ENCODE measurements around the gene SEPTIN5.
"Not testable (repeated sequence)": the region's sequence is repeated elsewhere in the genome, so short reads cannot be mapped to it uniquely, and the experiment has no call there.

The SEPTIN5 gene

GRCh38 chr22:19693581-19693980 lies 20.7 kb upstream of the SEPTIN5 start:
- Histone ChIP-seq H3K4me3 (ENCODE audit: low read depth in 1 of 5, low read length in 5 of 5) (no peak overlapping the region), H3K4me1 (ENCODE audit: control insufficient read depth in 5 of 5, insufficient read depth in 5 of 5, low read length in 5 of 5) (peaks cover 0 to 19% (median 8%) of the 10 kb centered on the region in 5 donors)

GRCh38 chr22:19693981-19694670 lies 20.2 kb upstream of the SEPTIN5 start:
- H3K36me3 ChIP-seq (ENCODE audit: control insufficient read depth in 5 of 5, insufficient read depth in 5 of 5, low read length in 5 of 5), result no peaks in the 10 kb centered on the region
- no peak overlapping the region for H3K27ac ChIP-seq (ENCODE audit: low read depth, low read length)
- no peaks in the 10 kb centered on the region for H3K9me3 ChIP-seq (ENCODE audit: control insufficient read depth in 5 of 5, low read length in 5 of 5)
- H3K4me3 ChIP-seq (ENCODE audit: low read depth in 1 of 5, low read length in 5 of 5), result no peak overlapping the region
- peaks cover 0 to 14% (median 7%) of the 10 kb centered on the region in 5 donors for H3K27me3 ChIP-seq (ENCODE audit: control insufficient read depth in 5 of 5, insufficient read depth in 4 of 5, low read length in 5 of 5)
- H3K4me1 ChIP-seq (ENCODE audit: control insufficient read depth in 5 of 5, insufficient read depth in 5 of 5, low read length in 5 of 5), result peaks cover 0 to 18% (median 8%) of the 10 kb centered on the region in 5 donors
- H3K9ac ChIP-seq (ENCODE audit: low read length in 5 of 5), result no peak overlapping the region

More at GRCh38 chr22:19693581-19693980, 20.7 kb upstream of the SEPTIN5 start:
- no peaks in the 10 kb centered on the region for H3K36me3 ChIP-seq (ENCODE audit: control insufficient read depth in 5 of 5, insufficient read depth in 5 of 5, low read length in 5 of 5)
- H3K27me3 ChIP-seq (ENCODE audit: control insufficient read depth in 5 of 5, insufficient read depth in 4 of 5, low read length in 5 of 5), result peaks cover under 1 to 18% (median 10%) of the 10 kb centered on the region in 5 donors
- H3K9ac ChIP-seq (ENCODE audit: low read length in 5 of 5), result no peak overlapping the region
- H3K27ac ChIP-seq (ENCODE audit: low read depth, low read length), result no peak overlapping the region
- H3K9me3 ChIP-seq (ENCODE audit: control insufficient read depth in 5 of 5, low read length in 5 of 5), result no peaks in the 10 kb centered on the region

- Histone ChIP-seq H3K4me3 (ENCODE audit: low read depth in 1 of 5, low read length in 5 of 5) (no peak overlapping the region), H3K9me3 (ENCODE audit: control insufficient read depth in 5 of 5, low read length in 5 of 5) (no peaks in the 10 kb centered on the region), H3K36me3 (ENCODE audit: control insufficient read depth in 5 of 5, insufficient read depth in 5 of 5, low read length in 5 of 5) (no peaks in the 10 kb centered on the region), H3K27ac (ENCODE audit: low read depth, low read length) (no peak overlapping the region), H3K9ac (ENCODE audit: low read length in 5 of 5) (no peak overlapping the region), H3K27me3 (ENCODE audit: control insufficient read depth in 5 of 5, insufficient read depth in 4 of 5, low read length in 5 of 5) (peaks cover 0 to 12% (median 3%) of the 10 kb centered on the region in 5 donors), H3K4me1 (ENCODE audit: control insufficient read depth in 5 of 5, insufficient read depth in 5 of 5, low read length in 5 of 5) (peaks cover 0 to 18% (median 8%) of the 10 kb centered on the region in 5 donors)
Observed at GRCh38 chr22:19694696-19695095, 19.6 kb upstream of the SEPTIN5 start.

GRCh38 chr22:19696504-19697276 lies 17.6 kb upstream of the SEPTIN5 start:
- Histone ChIP-seq H3K27me3 (ENCODE audit: control insufficient read depth in 5 of 5, insufficient read depth in 4 of 5, low read length in 5 of 5) (peaks cover 0 to 3% (median 0%) of the 10 kb centered on the region in 5 donors), H3K4me1 (ENCODE audit: control insufficient read depth in 5 of 5, insufficient read depth in 5 of 5, low read length in 5 of 5) (peaks cover 0 to 5% (median 3%) of the 10 kb centered on the region in 5 donors), H3K9ac (ENCODE audit: low read length in 5 of 5) (no peak overlapping the region), H3K27ac (ENCODE audit: low read depth, low read length) (no peak overlapping the region), H3K4me3 (ENCODE audit: low read depth in 1 of 5, low read length in 5 of 5) (no peak overlapping the region), H3K36me3 (ENCODE audit: control insufficient read depth in 5 of 5, insufficient read depth in 5 of 5, low read length in 5 of 5) (no peaks in the 10 kb centered on the region), H3K9me3 (ENCODE audit: control insufficient read depth in 5 of 5, low read length in 5 of 5) (no peaks in the 10 kb centered on the region)

GRCh38 chr22:19697871-19698270 lies 16.4 kb upstream of the SEPTIN5 start:
- not testable (repeated sequence) for H3K9me3 ChIP-seq (ENCODE audit: control insufficient read depth in 5 of 5, low read length in 5 of 5)

GRCh38 chr22:19700790-19701419 lies 13.4 kb upstream of the SEPTIN5 start:
- Histone ChIP-seq H3K4me1 (ENCODE audit: control insufficient read depth in 5 of 5, insufficient read depth in 5 of 5, low read length in 5 of 5) (no peaks in the 10 kb centered on the region), H3K36me3 (ENCODE audit: control insufficient read depth in 5 of 5, insufficient read depth in 5 of 5, low read length in 5 of 5) (no peaks in the 10 kb centered on the region), H3K27ac (ENCODE audit: low read depth, low read length) (no peak overlapping the region), H3K27me3 (ENCODE audit: control insufficient read depth in 5 of 5, insufficient read depth in 4 of 5, low read length in 5 of 5) (peaks cover 3 to 14% (median 13%) of the 10 kb centered on the region in 5 donors), H3K9me3 (ENCODE audit: control insufficient read depth in 5 of 5, low read length in 5 of 5) (no peaks in the 10 kb centered on the region), H3K9ac (ENCODE audit: low read length in 5 of 5) (no peak overlapping the region), H3K4me3 (ENCODE audit: low read depth in 1 of 5, low read length in 5 of 5) (no peak overlapping the region)

More at GRCh38 chr22:19697871-19698270, 16.4 kb upstream of the SEPTIN5 start:
- H3K36me3 ChIP-seq (ENCODE audit: control insufficient read depth in 5 of 5, insufficient read depth in 5 of 5, low read length in 5 of 5); H3K27ac ChIP-seq (ENCODE audit: low read depth, low read length); H3K4me1 ChIP-seq (ENCODE audit: control insufficient read depth in 5 of 5, insufficient read depth in 5 of 5, low read length in 5 of 5); H3K9ac ChIP-seq (ENCODE audit: low read length in 5 of 5); H3K4me3 ChIP-seq (ENCODE audit: low read depth in 1 of 5, low read length in 5 of 5); H3K27me3 ChIP-seq (ENCODE audit: control insufficient read depth in 5 of 5, insufficient read depth in 4 of 5, low read length in 5 of 5): not testable (repeated sequence)

- Histone ChIP-seq H3K4me1 (ENCODE audit: control insufficient read depth in 5 of 5, insufficient read depth in 5 of 5, low read length in 5 of 5) (no peaks in the 10 kb centered on the region), H3K27ac (ENCODE audit: low read depth, low read length) (no peak overlapping the region), H3K9ac (ENCODE audit: low read length in 5 of 5) (no peak overlapping the region)
Observed at GRCh38 chr22:19701420-19702145, 12.7 kb upstream of the SEPTIN5 start.

GRCh38 chr22:19703869-19704268 lies 10.4 kb upstream of the SEPTIN5 start:
- Histone ChIP-seq H3K4me1 (ENCODE audit: control insufficient read depth in 5 of 5, insufficient read depth in 5 of 5, low read length in 5 of 5) (peaks cover 0 to 8% (median 6%) of the 10 kb centered on the region in 5 donors), H3K4me3 (ENCODE audit: low read depth in 1 of 5, low read length in 5 of 5) (no peak overlapping the region), H3K9ac (ENCODE audit: low read length in 5 of 5) (no peak overlapping the region), H3K27ac (ENCODE audit: low read depth, low read length) (no peak overlapping the region), H3K27me3 (ENCODE audit: control insufficient read depth in 5 of 5, insufficient read depth in 4 of 5, low read length in 5 of 5) (peaks cover 0 to 21% (median 15%) of the 10 kb centered on the region in 5 donors), H3K36me3 (ENCODE audit: control insufficient read depth in 5 of 5, insufficient read depth in 5 of 5, low read length in 5 of 5) (no peaks in the 10 kb centered on the region), H3K9me3 (ENCODE audit: control insufficient read depth in 5 of 5, low read length in 5 of 5) (no peaks in the 10 kb centered on the region)

More at GRCh38 chr22:19701420-19702145, 12.7 kb upstream of the SEPTIN5 start:
- Histone ChIP-seq H3K27me3 (ENCODE audit: control insufficient read depth in 5 of 5, insufficient read depth in 4 of 5, low read length in 5 of 5) (peaks cover under 1 to 14% (median 13%) of the 10 kb centered on the region in 5 donors), H3K4me3 (ENCODE audit: low read depth in 1 of 5, low read length in 5 of 5) (no peak overlapping the region), H3K36me3 (ENCODE audit: control insufficient read depth in 5 of 5, insufficient read depth in 5 of 5, low read length in 5 of 5) (no peaks in the 10 kb centered on the region), H3K9me3 (ENCODE audit: control insufficient read depth in 5 of 5, low read length in 5 of 5) (no peaks in the 10 kb centered on the region)

- H3K9me3 ChIP-seq (ENCODE audit: control insufficient read depth in 5 of 5, low read length in 5 of 5), result no peaks in the 10 kb centered on the region
- H3K4me3 ChIP-seq (ENCODE audit: low read depth in 1 of 5, low read length in 5 of 5), result no peak overlapping the region
- H3K9ac ChIP-seq (ENCODE audit: low read length in 5 of 5), result no peak overlapping the region
- peaks cover 0 to 14% (median 13%) of the 10 kb centered on the region in 5 donors for H3K4me1 ChIP-seq (ENCODE audit: control insufficient read depth in 5 of 5, insufficient read depth in 5 of 5, low read length in 5 of 5)
- no peak overlapping the region for H3K27ac ChIP-seq (ENCODE audit: low read depth, low read length)
- peaks cover 0 to 21% (median 17%) of the 10 kb centered on the region in 5 donors for H3K27me3 ChIP-seq (ENCODE audit: control insufficient read depth in 5 of 5, insufficient read depth in 4 of 5, low read length in 5 of 5)
- H3K36me3 ChIP-seq (ENCODE audit: control insufficient read depth in 5 of 5, insufficient read depth in 5 of 5, low read length in 5 of 5), result no peaks in the 10 kb centered on the region
Observed at GRCh38 chr22:19704355-19705015, 9.8 kb upstream of the SEPTIN5 start.

Measured in subcutaneous abdominal adipose tissue (tissue), 5 donors.